Measurements from ENCODE around the gene MNDA.

DNA sequence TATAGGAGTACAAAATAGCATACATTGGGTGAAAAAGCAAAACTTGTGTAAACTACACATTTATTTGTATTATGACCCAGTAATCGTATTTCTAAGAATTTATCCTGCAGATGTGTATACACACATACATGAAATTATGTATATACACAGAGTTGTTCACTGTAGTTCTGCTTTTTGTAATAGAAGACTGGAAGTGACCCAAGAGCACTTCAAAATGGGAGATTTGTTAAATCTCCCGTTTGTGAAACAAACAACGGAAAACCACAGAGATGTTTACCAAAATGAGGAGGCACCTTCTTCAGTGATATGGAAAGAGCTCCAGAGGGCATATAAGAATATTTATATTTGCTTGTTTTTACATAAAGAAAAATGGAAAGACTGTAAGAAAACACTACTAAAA lies 18.0 kb upstream of the MNDA start:
- TF ChIP-seq FOS (IDR thresholded peaks at IDR 0.05; ENCODE audit: borderline replicate concordance, extremely low read depth, insufficient read length) (no peak), MXI1 (IDR thresholded peaks at IDR 0.05; ENCODE audit: low read depth, low read length) (no peak), ZNF274 (IDR thresholded peaks at IDR 0.05; ENCODE audit: insufficient read depth, insufficient read length) (no peak), CTCF (IDR thresholded peaks at IDR 0.05 in 2 of 3, conservative IDR thresholded peaks at IDR 0.05 in 1 of 3; ENCODE audit: control insufficient read depth in 2 of 3, extremely low read depth in 1 of 3, insufficient read depth in 1 of 3, low read depth in 3 of 3, low read length in 3 of 3) (no peak), ETV6 (conservative IDR thresholded peaks at IDR 0.05 in 1 of 2, IDR thresholded peaks at IDR 0.05 in 1 of 2; ENCODE audit: borderline replicate concordance in 1 of 2, low read depth in 1 of 2) (no peak), SRF (IDR thresholded peaks at IDR 0.05; ENCODE audit: low read depth in 2 of 2, low read length in 2 of 2) (no peak), ASH2L (IDR thresholded peaks at IDR 0.05; ENCODE audit: borderline replicate concordance, low read depth) (no peak), EP300 (IDR thresholded peaks at IDR 0.05; ENCODE audit: borderline replicate concordance in 1 of 2, control insufficient read depth in 1 of 2, low read depth in 2 of 2, low read length in 2 of 2) (no peak), EZH2 (IDR thresholded peaks at IDR 0.05; ENCODE audit: borderline replicate concordance, control insufficient read depth, low read depth, low read length) (no peak), ZBTB11 (CRISPR knock-in tag; IDR thresholded peaks at IDR 0.05) (no peak)
